Ascending aorta (tissue), 2 donors: ENCODE measurements around the gene TDP1. TPM values are rescaled to one million over a fixed set of nuclear protein-coding genes. Genes with fewer than 3 reads are reported as not detected.

Source experiments
- DNase-seq, 2 donors: peaks; one replicate each; pipeline ENCODE4 v3.0.0-alpha.2; 2019; ENCODE audit warnings: low spot score in 2 of 2
- H3K27ac ChIP-seq, 2 donors: fragments of 200-600 bp; sonication (generic); one replicate each; pipeline ENCODE4 v1.5.1; 2016 to 2017; ENCODE audit warnings: mild to moderate bottlenecking in 1 of 2
- H3K27me3 ChIP-seq: fragments of 200-600 bp; sonication (generic); one replicate; pipeline ENCODE4 v1.5.1; 2017
- H3K36me3 ChIP-seq, 2 donors: fragments of 200-600 bp; sonication (generic); one replicate each; pipeline ENCODE4 v1.5.1; 2016
- H3K4me1 ChIP-seq, 2 donors: fragments of 200-600 bp; sonication (generic); one replicate each; pipeline ENCODE4 v1.5.1; 2016 to 2017; ENCODE audit warnings: mild to moderate bottlenecking in 1 of 2
- H3K4me3 ChIP-seq, 2 donors: fragments of 200-600 bp; sonication (generic); one replicate each; pipeline ENCODE4 v1.5.1; 2016 to 2017; ENCODE audit warnings: mild to moderate bottlenecking in 1 of 2
- H3K9me3 ChIP-seq, 2 donors: fragments of 200-600 bp; sonication (generic); one replicate each; pipeline ENCODE4 v1.5.1; 2016
- CTCF ChIP-seq, 3 experiments: fragments of 200-600 bp in 2 of 3; fragments of 450-650 bp in 1 of 3; sonication (generic) in 2 of 3; IDR thresholded peaks; one replicate each; pipeline ENCODE4 v1.5.1; 2016 to 2019; ENCODE audit warnings: antibody characterized with exemption in 3 of 3, mild to moderate bottlenecking in 1 of 3, moderate library complexity in 1 of 3
- intact Hi-C: fragments of 100-400 bp; cut with DNase I; formaldehyde crosslinking; loops from one replicate; pipeline ENCODE4 v1.15.1; 2023
- total RNA-seq: library from RNA; depleted of rRNA; stranded (reverse); fragments of >200 nt; gene quantifications from one replicate; pipeline ENCODE4 v1.1.0, GENCODE V29; 2016

TDP1 gene
- total RNA-seq, 1 donor from 2014 or later = 9.4 TPM

- DNase-seq = no peak
- Histone ChIP-seq H3K9me3 (no peaks in the 10 kb centered on the region), H3K4me3 (no peak overlapping the region), H3K36me3 (no peaks in the 10 kb centered on the region), H3K4me1 (no peaks in the 10 kb centered on the region), H3K27ac (no peak overlapping the region), H3K27me3 (no peaks in the 10 kb centered on the region)
- TF ChIP-seq CTCF (IDR thresholded peaks at IDR 0.05) = no peak
- intact Hi-C loops = no loop called here
Measured at GRCh38 chr14:89926694-89927093, 29.0 kb upstream of the TDP1 start.

- Histone ChIP-seq H3K27me3 (no peaks in the 10 kb centered on the region), H3K4me3 (no peak overlapping the region), H3K9me3 (no peaks in the 10 kb centered on the region), H3K27ac (no peak overlapping the region), H3K36me3 (no peaks in the 10 kb centered on the region), H3K4me1 (no peaks in the 10 kb centered on the region)
- DNase-seq = no peak
- TF ChIP-seq CTCF (IDR thresholded peaks at IDR 0.05) = no peak
- intact Hi-C loops = no loop called here
Measured at GRCh38 chr14:89927186-89927865, 28.4 kb upstream of the TDP1 start.

- Histone ChIP-seq H3K27ac (no peak overlapping the region), H3K9me3 (no peaks in the 10 kb centered on the region), H3K36me3 (no peaks in the 10 kb centered on the region), H3K27me3 (no peaks in the 10 kb centered on the region), H3K4me3 (no peak overlapping the region), H3K4me1 (no peaks in the 10 kb centered on the region)
- intact Hi-C loops = no loop called here
- TF ChIP-seq CTCF (IDR thresholded peaks at IDR 0.05) = no peak
- DNase-seq = no peak
Measured at GRCh38 chr14:89933002-89933401, 22.7 kb upstream of the TDP1 start.

- Histone ChIP-seq H3K36me3 (no peaks in the 10 kb centered on the region), H3K27ac (no peak overlapping the region), H3K4me3 (no peak overlapping the region), H3K27me3 (no peaks in the 10 kb centered on the region), H3K4me1 (no peaks in the 10 kb centered on the region), H3K9me3 (no peaks in the 10 kb centered on the region)
- no peak for DNase-seq
- intact Hi-C loops = no loop called here
- TF ChIP-seq CTCF (IDR thresholded peaks at IDR 0.05) = no peak
Measured at GRCh38 chr14:89936654-89937185, 19.0 kb upstream of the TDP1 start.

- H3K27me3 ChIP-seq = no peaks in the 10 kb centered on the region
- H3K4me1 ChIP-seq = no peaks in the 10 kb centered on the region
- no peak overlapping the region for H3K27ac ChIP-seq
- no peaks in the 10 kb centered on the region for H3K36me3 ChIP-seq
- intact Hi-C loops = no loop called here
- DNase-seq = no peak
- H3K9me3 ChIP-seq = no peaks in the 10 kb centered on the region
- no peak overlapping the region for H3K4me3 ChIP-seq
- no peak for TF ChIP-seq CTCF (IDR thresholded peaks at IDR 0.05)
Measured at GRCh38 chr14:89941830-89942377, 13.8 kb upstream of the TDP1 start.
